HepG2 (cell line): ENCODE data around the gene SF1. TPM values are rescaled to one million over a fixed set of nuclear protein-coding genes. Genes with fewer than 3 reads are reported as not detected.
A peak's percentile ranks its signal among the peaks of the same experiment; 100 is the strongest.

ENCODE experiments used
- ATAC-seq: fragments of 200-7000 bp; cut with Tn5 transposase; 3 replicates; pipeline ENCODE4 v1.9.1; 2020; ENCODE audit warnings: mild to moderate bottlenecking, moderate library complexity
- BruUV-seq: library from RNA; stranded (reverse); fragments of 400-500 nt; replicated peaks from 2 replicates; lab custom pipeline; 2021; lab: Mats Ljungman, UMichigan
- CTCF ChIA-PET: fragments of 300-600 bp; formaldehyde crosslinking; extraction: SDS; loops from one replicate; lab custom pipeline; 2021; ENCODE audit warnings: low total read pairs, inconsistent platforms, low intra/inter-chr PET ratio; lab: Yijun Ruan, JAX
- POLR2A ChIA-PET: fragments of 350-600 bp; sonication (Branson Sonifier 250); formaldehyde crosslinking; loops from one replicate; lab custom pipeline; 2020; ENCODE audit warnings: antibody characterized with exemption, inconsistent platforms; lab: Yijun Ruan, JAX
- DNase-seq: peaks from one replicate; pipeline ENCODE4 v3.0.0-alpha.2; 2015; ENCODE audit warnings: low spot score
- FAIRE-seq: peaks from 3 replicates; lab custom pipeline; 2011; peaks lifted over from hg19 to GRCh38; lab: Jason Lieb, UNC
- H2AFZ ChIP-seq: one replicate; pipeline ENCODE4 v1.6.1; 2011; ENCODE audit warnings: low read length, inconsistent platforms
- H3K27ac ChIP-seq: fragments of 300-600 bp; 3 replicates; pipeline ENCODE4 v1.8.0; 2011; ENCODE audit warnings: mixed run types, mild to moderate bottlenecking, mixed read lengths, low read length, inconsistent platforms; ENCODE audit not compliant: insufficient read depth; ENCODE audit errors: extremely low read length
- H3K27me3 ChIP-seq, 2 experiments: fragments of 200-600 bp in 1 of 2; 2 replicates in 1 of 2; 3 replicates in 1 of 2; pipeline versions ENCODE4 v1.6.0 to v1.8.0; 2011; ENCODE audit warnings: low read length in 2 of 2, mild to moderate bottlenecking in 2 of 2, moderate library complexity in 2 of 2, inconsistent platforms in 1 of 2; ENCODE audit not compliant: insufficient read depth in 2 of 2, control insufficient read depth in 1 of 2
- H3K36me3 ChIP-seq, 2 experiments: fragments of 200-600 bp in 1 of 2; replicated peaks in 1 of 2; 2 replicates in 1 of 2; 3 replicates in 1 of 2; pipeline versions ENCODE4 v1.5.1 to v1.8.0; 2011; ENCODE audit warnings: low read length in 2 of 2, inconsistent platforms in 1 of 2; ENCODE audit not compliant: insufficient read depth in 2 of 2, control insufficient read depth in 1 of 2
- H3K4me1 ChIP-seq: 2 replicates; pipeline ENCODE4 v1.5.1; 2012; ENCODE audit warnings: low read length, inconsistent platforms; ENCODE audit not compliant: insufficient read depth
- H3K4me2 ChIP-seq: 2 replicates; pipeline ENCODE4 v1.6.0; 2011; ENCODE audit warnings: low read depth, low read length, inconsistent platforms
- H3K4me3 ChIP-seq, 3 experiments: fragments of 200-600 bp in 1 of 3; sonication (generic), shearing (Covaris generic) in 1 of 3; replicated peaks in 1 of 3; 2 replicates each; pipeline ENCODE4 v1.5.1; 2011 to 2016; ENCODE audit warnings: low read length in 3 of 3, inconsistent platforms in 2 of 3, low read depth in 2 of 3, mild to moderate bottlenecking in 2 of 3, control low read depth in 1 of 3, mixed read lengths in 1 of 3; ENCODE audit not compliant: insufficient read depth in 1 of 3
- H3K79me2 ChIP-seq: one replicate; pipeline ENCODE4 v1.6.1; 2011; ENCODE audit warnings: low read length, inconsistent platforms; ENCODE audit not compliant: insufficient read depth
- H3K9ac ChIP-seq: 2 replicates; pipeline ENCODE4 v1.6.0; 2011; ENCODE audit warnings: mild to moderate bottlenecking, low read depth, low read length, inconsistent platforms; ENCODE audit not compliant: insufficient read depth
- H3K9me3 ChIP-seq: 2 replicates; pipeline ENCODE4 v1.5.1; 2012; ENCODE audit warnings: mild to moderate bottlenecking, low read length
- H4K20me1 ChIP-seq: 2 replicates; pipeline ENCODE4 v1.6.0; 2011; ENCODE audit warnings: inconsistent platforms, mild to moderate bottlenecking, low read length, moderate library complexity; ENCODE audit not compliant: insufficient read depth
- CREB1 ChIP-seq, 2 experiments: fragments of 450-650 bp in 1 of 2; IDR thresholded peaks; 2 replicates each; pipeline ENCODE4 v1.6.1; 2016 to 2017; ENCODE audit warnings: control low read depth in 1 of 2, mild to moderate bottlenecking in 1 of 2, missing compliant biosample characterization in 1 of 2, missing genetic modification characterization in 1 of 2
- DMAP1 ChIP-seq: IDR thresholded peaks from 2 replicates; pipeline ENCODE4 v1.6.1; 2016
- SALL1 ChIP-seq: sonication (generic); formaldehyde crosslinking; IDR thresholded peaks from 2 replicates; pipeline ENCODE4 v1.8.0; 2022; ENCODE audit warnings: mild to moderate bottlenecking, missing genetic modification reagents
- THAP7 ChIP-seq: sonication (generic); formaldehyde crosslinking; IDR thresholded peaks from 2 replicates; pipeline ENCODE4 v1.8.1; 2023; ENCODE audit warnings: mild to moderate bottlenecking, missing genetic modification reagents
- YY1 ChIP-seq: IDR thresholded peaks from 2 replicates; pipeline ENCODE4 v1.6.1; 2011; ENCODE audit warnings: low read length, low read depth, moderate library complexity, mild to moderate bottlenecking; ENCODE audit not compliant: insufficient read depth, insufficient replicate concordance
- ZNF512B ChIP-seq: sonication (generic); formaldehyde crosslinking; IDR thresholded peaks from 2 replicates; pipeline ENCODE4 v1.5.1; 2020; ENCODE audit warnings: missing genetic modification reagents, mild to moderate bottlenecking, borderline replicate concordance
- ZNF564 ChIP-seq: sonication (generic); formaldehyde crosslinking; IDR thresholded peaks from 2 replicates; pipeline ENCODE4 v1.8.1; 2023; ENCODE audit warnings: mild to moderate bottlenecking, missing genetic modification reagents
- ZNF567 ChIP-seq: sonication (generic); formaldehyde crosslinking; IDR thresholded peaks from 2 replicates; pipeline ENCODE4 v1.8.1; 2023; ENCODE audit warnings: mild to moderate bottlenecking, missing genetic modification reagents, borderline replicate concordance
- ZNF761 ChIP-seq: sonication (generic); formaldehyde crosslinking; conservative IDR thresholded peaks from 2 replicates; pipeline ENCODE4 v1.4.0; 2020; ENCODE audit warnings: mild to moderate bottlenecking, missing genetic modification reagents
- ZNF777 ChIP-seq: sonication (generic); formaldehyde crosslinking; IDR thresholded peaks from 2 replicates; pipeline ENCODE4 v1.4.0; 2020; ENCODE audit warnings: missing genetic modification reagents
- ZZZ3 ChIP-seq: sonication (generic); formaldehyde crosslinking; IDR thresholded peaks from 2 replicates; pipeline ENCODE4 v1.4.0; 2020; ENCODE audit warnings: missing genetic modification reagents, mild to moderate bottlenecking, borderline replicate concordance
- WGBS: methylation state at CpG from one replicate; pipeline ENCODE4 v1.1.6; 2017; ENCODE audit warnings: low lambda C conversion rate; 5-methylcytosine and 5-hydroxymethylcytosine counted together
- in situ Hi-C: cut with HindIII; loops from 2 replicates; pipeline ENCODE4 v1.10.0; 2017; ENCODE audit warnings: low pct_unique_long_range_greater_than_20kb; ENCODE audit not compliant: extremely low pct_ligation_motif_present
- intact Hi-C: fragments of 100-400 bp; cut with micrococcal nuclease; formaldehyde crosslinking; loops from one replicate; pipeline ENCODE4 v1.10.0; 2022; ENCODE audit not compliant: unreplicated experiment
- polyA plus RNA-seq, 8 experiments: library from polyadenylated mRNA; depleted of rRNA in 3 of 8; stranded (reverse) in 7 of 8; unstranded in 1 of 8; fragments of >200 nt; fragmentation: Illumina TruSeq in 4 of 8; extraction: Trizol in 4 of 8; gene quantifications; 2 replicates each; pipeline versions ENCODE4 v1.2.1 to v1.2.3, GENCODE V29; 2011 to 2016; ENCODE audit warnings: low read depth in 4 of 8, missing spikeins in 1 of 8, mixed read lengths in 1 of 8; ENCODE audit not compliant: insufficient read depth in 1 of 8
- total RNA-seq, 5 experiments: library from RNA; depleted of rRNA; stranded (reverse); fragments of >200 nt; fragmentation: Illumina TruSeq; extraction: Trizol; gene quantifications; 2 replicates each; pipeline ENCODE4 v1.2.3, GENCODE V29; 2016; ENCODE audit warnings: low read depth in 1 of 5
- TF ChIP-seq, protein P1 (sequence below): sonication (generic); formaldehyde crosslinking; IDR thresholded peaks from 2 replicates; pipeline ENCODE4 v1.4.0; 2020; ENCODE audit warnings: missing genetic modification reagents, borderline replicate concordance
- TF ChIP-seq, protein P2 (sequence below): sonication (generic); formaldehyde crosslinking; IDR thresholded peaks from 2 replicates; pipeline ENCODE4 v1.4.0; 2020; ENCODE audit warnings: mild to moderate bottlenecking, missing genetic modification reagents

SF1 gene
- total and polyA plus RNA-seq, 2 of the 13 experiments (the other 11 are each of a cell fraction or from before 2014, with no cell fraction given) = 55.5 to 70.4 TPM

DNA sequence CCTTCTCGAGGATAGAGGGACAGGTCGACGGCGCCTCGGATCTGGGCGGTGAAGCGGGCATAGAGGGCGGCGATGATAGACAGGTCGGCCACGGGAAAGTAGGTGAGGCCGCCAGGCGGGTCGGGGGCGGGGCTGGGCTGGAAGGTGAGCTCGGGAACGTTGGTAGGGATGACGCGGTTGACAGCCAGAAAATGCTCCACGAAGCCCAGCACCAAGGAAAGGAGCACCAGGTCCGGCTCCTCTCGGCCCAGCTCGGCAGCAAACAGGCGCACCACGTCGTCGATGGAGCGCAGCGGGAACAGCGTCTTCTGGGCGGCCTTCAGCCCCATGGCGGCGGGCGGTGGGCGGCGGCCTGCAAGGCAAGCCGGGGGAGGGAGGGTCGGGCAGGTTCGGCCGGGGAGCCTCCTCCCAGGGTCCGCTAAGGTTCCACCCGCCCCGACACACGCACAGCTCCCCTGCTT is 31.5 kb upstream of the SF1 start:
- POLR2A ChIA-PET = interaction anchor here (0.7 to 2.7 kb wide), 5 partner anchors 15 to 189 kb away, joined by 3 to 15 read pairs (median 4); partner anchors contain the start of genes GPHA2 and SF1

More for the DNA sequence above, 31.5 kb upstream of the SF1 start:
- H2AFZ ChIP-seq = no peak overlapping the region
- ATAC-seq (peak; percentile 30), DNase-seq (no peak), FAIRE-seq (no peak)
- peaks cover 8 to 27% of the 10 kb centered on the region in 2 experiments; a peak in 4 of 5 replicates for H3K36me3 ChIP-seq
- peaks cover 34% of the 10 kb centered on the region for H3K4me1 ChIP-seq
- H3K27ac ChIP-seq = peak overlapping the region; percentile 35
- CTCF ChIA-PET = no interaction called here
- peak overlapping the region; percentile 78 to 90 (median 82) for H3K4me3 ChIP-seq
- WGBS = 2% methylated on average over 26 of the region's 44 CpGs
- no TSS peak for BruUV-seq
- in situ Hi-C loops (no loop called here), intact Hi-C loops (no loop called here)
- H3K9me3 ChIP-seq = no peaks in the 10 kb centered on the region
- TF ChIP-seq YY1 (no peak), DMAP1 (0 out of 2 replicates have a peak, but pooled peaks have one; percentile 0), THAP7 (CRISPR knock-in tag) (0 out of 2 replicates have a peak, but pooled peaks have one; percentile 5), ZNF567 (0 out of 2 replicates have a peak, but pooled peaks have one; percentile 43), SALL1 (0 out of 2 replicates have a peak, but pooled peaks have one; percentile 6), ZNF761 (CRISPR knock-in tag) (0 out of 2 replicates have a peak, but pooled peaks have one; percentile 5), ZNF777 (CRISPR knock-in tag) (no peak; the same call in none of the 2 replicates), ZNF512B (no peak), ZZZ3 (CRISPR knock-in tag) (no peak), ZNF564 (no peak), CREB1 (IDR thresholded peaks at IDR 0.05) (0 out of 2 replicates have a peak, but pooled peaks have one; percentile 16), CREB1 (CRISPR knock-in tag; IDR thresholded peaks at IDR 0.05) (no peak)
- TF ChIP-seq, protein P1, sequence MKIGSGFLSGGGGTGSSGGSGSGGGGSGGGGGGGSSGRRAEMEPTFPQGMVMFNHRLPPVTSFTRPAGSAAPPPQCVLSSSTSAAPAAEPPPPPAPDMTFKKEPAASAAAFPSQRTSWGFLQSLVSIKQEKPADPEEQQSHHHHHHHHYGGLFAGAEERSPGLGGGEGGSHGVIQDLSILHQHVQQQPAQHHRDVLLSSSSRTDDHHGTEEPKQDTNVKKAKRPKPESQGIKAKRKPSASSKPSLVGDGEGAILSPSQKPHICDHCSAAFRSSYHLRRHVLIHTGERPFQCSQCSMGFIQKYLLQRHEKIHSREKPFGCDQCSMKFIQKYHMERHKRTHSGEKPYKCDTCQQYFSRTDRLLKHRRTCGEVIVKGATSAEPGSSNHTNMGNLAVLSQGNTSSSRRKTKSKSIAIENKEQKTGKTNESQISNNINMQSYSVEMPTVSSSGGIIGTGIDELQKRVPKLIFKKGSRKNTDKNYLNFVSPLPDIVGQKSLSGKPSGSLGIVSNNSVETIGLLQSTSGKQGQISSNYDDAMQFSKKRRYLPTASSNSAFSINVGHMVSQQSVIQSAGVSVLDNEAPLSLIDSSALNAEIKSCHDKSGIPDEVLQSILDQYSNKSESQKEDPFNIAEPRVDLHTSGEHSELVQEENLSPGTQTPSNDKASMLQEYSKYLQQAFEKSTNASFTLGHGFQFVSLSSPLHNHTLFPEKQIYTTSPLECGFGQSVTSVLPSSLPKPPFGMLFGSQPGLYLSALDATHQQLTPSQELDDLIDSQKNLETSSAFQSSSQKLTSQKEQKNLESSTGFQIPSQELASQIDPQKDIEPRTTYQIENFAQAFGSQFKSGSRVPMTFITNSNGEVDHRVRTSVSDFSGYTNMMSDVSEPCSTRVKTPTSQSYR (CRISPR knock-in tag) = no peak
- TF ChIP-seq, protein P2, sequence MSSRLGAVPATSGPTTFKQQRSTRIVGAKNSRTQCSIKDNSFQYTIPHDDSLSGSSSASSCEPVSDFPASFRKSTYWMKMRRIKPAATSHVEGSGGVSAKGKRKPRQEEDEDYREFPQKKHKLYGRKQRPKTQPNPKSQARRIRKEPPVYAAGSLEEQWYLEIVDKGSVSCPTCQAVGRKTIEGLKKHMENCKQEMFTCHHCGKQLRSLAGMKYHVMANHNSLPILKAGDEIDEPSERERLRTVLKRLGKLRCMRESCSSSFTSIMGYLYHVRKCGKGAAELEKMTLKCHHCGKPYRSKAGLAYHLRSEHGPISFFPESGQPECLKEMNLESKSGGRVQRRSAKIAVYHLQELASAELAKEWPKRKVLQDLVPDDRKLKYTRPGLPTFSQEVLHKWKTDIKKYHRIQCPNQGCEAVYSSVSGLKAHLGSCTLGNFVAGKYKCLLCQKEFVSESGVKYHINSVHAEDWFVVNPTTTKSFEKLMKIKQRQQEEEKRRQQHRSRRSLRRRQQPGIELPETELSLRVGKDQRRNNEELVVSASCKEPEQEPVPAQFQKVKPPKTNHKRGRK (CRISPR knock-in tag) = 0 out of 2 replicates have a peak, but pooled peaks have one; percentile 34
- no peaks in the 10 kb centered on the region for H3K79me2 ChIP-seq
- H3K27me3 ChIP-seq = no peaks in the 10 kb centered on the region
- peak overlapping the region; percentile 69 for H3K9ac ChIP-seq
- H3K4me2 ChIP-seq = peak overlapping the region; percentile 93
- no peaks in the 10 kb centered on the region for H4K20me1 ChIP-seq
